SK-N-SH (cell line): ENCODE results near the gene HS3ST3A1. TPM values are rescaled to one million over a fixed set of nuclear protein-coding genes. Genes with fewer than 3 reads are reported as not detected.
A peak's percentile ranks its signal among the peaks of the same experiment; 100 is the strongest.

Experiments
- CTCF ChIA-PET: fragments of 300-600, 350-600 bp; formaldehyde crosslinking; extraction: SDS; loops from one replicate; lab custom pipeline; 2021; lab: Yijun Ruan, JAX
- POLR2A ChIA-PET: fragments of 350-600 bp; sonication (Branson Sonifier 250); formaldehyde crosslinking; extraction: SDS; loops from one replicate; lab custom pipeline; 2020; ENCODE audit warnings: antibody characterized with exemption, inconsistent platforms; lab: Yijun Ruan, JAX
- DNase-seq: peaks from one replicate; pipeline ENCODE4 v3.0.0; 2012
- H2AFZ ChIP-seq: fragments of 200-600 bp; sonication (generic); 2 replicates; pipeline ENCODE4 v1.8.1; 2016; ENCODE audit warnings: antibody characterized with exemption, mild to moderate bottlenecking, low read depth
- H3F3A ChIP-seq: fragments of 200-600 bp; sonication (generic); replicated peaks from 2 replicates; pipeline ENCODE3; 2016; ENCODE audit warnings: antibody characterized with exemption, mild to moderate bottlenecking; ENCODE audit not compliant: insufficient read depth
- H3K27ac ChIP-seq, 2 experiments: fragments of 200-500 bp in 1 of 2; fragments of 200-600 bp in 1 of 2; sonication (Bioruptor generic) in 1 of 2; sonication (generic), shearing (Covaris generic) in 1 of 2; 2 replicates each; pipeline versions ENCODE4 v1.5.1 to v1.6.1; 2014 to 2016; ENCODE audit warnings: low read depth in 2 of 2, inconsistent platforms in 1 of 2, low read length in 1 of 2, mild to moderate bottlenecking in 1 of 2, mixed read lengths in 1 of 2
- H3K27me3 ChIP-seq: fragments of 200-600 bp; sonication (generic), shearing (Covaris generic); 2 replicates; pipeline ENCODE4 v1.6.1; 2016; ENCODE audit warnings: mixed run types; ENCODE audit not compliant: insufficient read depth
- H3K36me3 ChIP-seq, 2 experiments: fragments of 200-500 bp in 1 of 2; fragments of 200-600 bp in 1 of 2; sonication (Bioruptor generic) in 1 of 2; sonication (generic) in 1 of 2; replicated peaks in 1 of 2; 2 replicates each; pipeline versions ENCODE3 to v1.5.1; 2014 to 2016; ENCODE audit warnings: low read length in 1 of 2, mild to moderate bottlenecking in 1 of 2; ENCODE audit not compliant: insufficient read depth in 2 of 2, control insufficient read depth in 1 of 2
- H3K4me1 ChIP-seq, 2 experiments: fragments of 200-500 bp in 1 of 2; fragments of 200-600 bp in 1 of 2; sonication (Bioruptor generic) in 1 of 2; sonication (generic), shearing (Covaris generic) in 1 of 2; 2 replicates each; pipeline versions ENCODE4 v1.5.1 to v1.6.1; 2014 to 2016; ENCODE audit warnings: low read depth in 1 of 2, low read length in 1 of 2, mixed run types in 1 of 2; ENCODE audit not compliant: insufficient read depth in 2 of 2, control insufficient read depth in 1 of 2
- H3K4me2 ChIP-seq: fragments of 200-600 bp; sonication (generic), shearing (Covaris generic); 2 replicates; pipeline ENCODE4 v1.6.1; 2017; ENCODE audit warnings: mixed run types
- H3K4me3 ChIP-seq, 2 experiments: fragments of 200-500 bp in 1 of 2; fragments of 200-600 bp in 1 of 2; sonication (Bioruptor generic) in 1 of 2; sonication (generic), shearing (Covaris generic) in 1 of 2; 2 replicates each; pipeline versions ENCODE4 v1.5.1 to v1.8.1; 2014 to 2016; ENCODE audit warnings: low read depth in 2 of 2, inconsistent platforms in 1 of 2, low read length in 1 of 2, mild to moderate bottlenecking in 1 of 2, mixed read lengths in 1 of 2, moderate library complexity in 1 of 2
- H3K79me2 ChIP-seq: fragments of 200-600 bp; sonication (generic); 2 replicates; pipeline ENCODE4 v1.8.1; 2017; ENCODE audit warnings: mild to moderate bottlenecking; ENCODE audit not compliant: insufficient read depth
- H3K9ac ChIP-seq: fragments of 200-600 bp; sonication (generic); 2 replicates; pipeline ENCODE4 v1.6.1; 2017; ENCODE audit warnings: mixed run types
- H3K9me2 ChIP-seq: fragments of 200-600 bp; sonication (generic); 2 replicates; pipeline ENCODE4 v1.6.1; 2017; ENCODE audit warnings: mixed run types
- H3K9me3 ChIP-seq: fragments of 200-600 bp; sonication (generic); 2 replicates; pipeline ENCODE4 v1.6.1; 2017; ENCODE audit warnings: mixed run types, mild to moderate bottlenecking, moderate library complexity
- H4K20me1 ChIP-seq: fragments of 200-600 bp; sonication (generic); 2 replicates; pipeline ENCODE4 v1.6.1; 2017; ENCODE audit warnings: mild to moderate bottlenecking, mixed run types; ENCODE audit not compliant: insufficient read depth
- CTCF ChIP-seq: fragments of 200-600 bp; sonication (generic); IDR thresholded peaks from 2 replicates; pipeline ENCODE4 v1.6.1; 2017; ENCODE audit warnings: antibody characterized with exemption, mild to moderate bottlenecking, moderate library complexity
- GABPA ChIP-seq: IDR thresholded peaks from 2 replicates; pipeline ENCODE4 v1.4.0; 2012; ENCODE audit warnings: low read depth, mild to moderate bottlenecking
- MAX ChIP-seq: IDR thresholded peaks from 2 replicates; pipeline ENCODE4 v1.4.0; 2012; ENCODE audit warnings: low read depth
- MXI1 ChIP-seq: IDR thresholded peaks from 2 replicates; pipeline ENCODE4 v1.6.1; 2012; ENCODE audit warnings: mild to moderate bottlenecking, low read depth, low read length, improper control_type of control experiment
- NRF1 ChIP-seq: IDR thresholded peaks from 2 replicates; pipeline ENCODE4 v1.6.1; 2012; ENCODE audit warnings: low read depth, mild to moderate bottlenecking, low read length
- POLR2AphosphoS5 ChIP-seq: IDR thresholded peaks from 2 replicates; pipeline ENCODE4 v1.6.1; 2012; ENCODE audit warnings: low read depth, low read length
- RAD21 ChIP-seq: IDR thresholded peaks from 2 replicates; pipeline ENCODE4 v1.6.1; 2012; ENCODE audit warnings: mild to moderate bottlenecking, low read length
- SIN3A ChIP-seq: IDR thresholded peaks from 2 replicates; pipeline ENCODE4 v1.6.1; 2012; ENCODE audit warnings: low read depth, mild to moderate bottlenecking, low read length, moderate library complexity, borderline replicate concordance
- TEAD4 ChIP-seq: IDR thresholded peaks from 2 replicates; pipeline ENCODE4 v1.4.0; 2012; ENCODE audit warnings: mild to moderate bottlenecking, borderline replicate concordance; ENCODE audit not compliant: insufficient read depth
- whole genome bisulfite sequencing: methylation state at CpG from one replicate; pipeline ENCODE4 v1.1.6; 2017; ENCODE audit warnings: low lambda C conversion rate; 5-methylcytosine and 5-hydroxymethylcytosine counted together
- polyA plus RNA-seq, 3 experiments: library from polyadenylated mRNA; depleted of rRNA; stranded (reverse); fragments of >200 nt; gene quantifications; 2 replicates each; pipeline ENCODE4 v1.2.3, GENCODE V29; 2012
- TF ChIP-seq, protein P1 (sequence below): IDR thresholded peaks from 2 replicates; pipeline ENCODE4 v1.6.1; 2012; ENCODE audit warnings: mild to moderate bottlenecking, low read depth, low read length, moderate library complexity
- TF ChIP-seq, protein P2 (sequence below): IDR thresholded peaks from 2 replicates; pipeline ENCODE4 v1.4.0; 2012; ENCODE audit warnings: low read depth, borderline replicate concordance
- TF ChIP-seq, protein P3 (sequence below): fragments of 150-350 bp; IDR thresholded peaks from 2 replicates; pipeline ENCODE4 v1.6.1; 2016; ENCODE audit warnings: mild to moderate bottlenecking, low read depth, low read length

The HS3ST3A1 gene
- polyA plus RNA-seq, 1 of the 3 experiments (the other 2 are of a cell fraction): 22.6 TPM

DNA sequence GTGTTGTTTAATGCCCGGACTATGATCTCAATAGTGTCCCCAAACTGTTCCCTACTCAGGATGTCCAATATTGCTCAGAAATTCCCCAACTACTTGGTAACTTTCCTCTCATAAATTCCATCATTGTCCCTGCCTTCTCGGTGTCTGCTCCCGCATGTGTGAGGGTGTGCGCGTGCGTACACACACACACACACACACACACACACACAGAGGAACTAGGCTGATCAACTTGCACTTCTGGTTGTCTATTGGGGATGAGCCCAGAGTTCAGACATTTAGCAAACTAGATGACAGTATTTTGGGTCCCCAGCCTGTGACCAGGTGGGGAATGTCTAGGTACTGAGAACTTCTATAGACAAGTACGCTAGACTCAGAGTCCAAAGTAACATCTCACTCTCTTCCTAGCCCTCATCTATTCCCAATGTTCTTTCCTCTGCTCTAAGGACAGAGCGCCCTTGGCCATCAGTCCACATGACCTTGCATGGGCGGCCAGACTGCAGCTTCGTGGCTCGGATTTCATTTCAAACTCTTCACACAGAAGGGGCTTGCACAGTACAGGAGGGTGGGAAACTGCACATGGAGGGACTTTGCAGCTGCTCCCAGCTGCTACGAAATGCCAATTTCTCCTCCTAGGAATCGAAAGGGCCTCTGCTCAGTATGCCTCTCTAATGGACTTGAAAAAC, 5.3 kb downstream of the HS3ST3A1 start:
- ChIA-PET POLR2A (no interaction called here), CTCF (interaction anchor here (0.8 to 2.2 kb wide), 16 partner anchors 9 to 706 kb away, joined by 3 to 10 read pairs (median 4); partner anchors contain the start of gene HS3ST3B1)
- Histone ChIP-seq H3K27me3 (no peaks in the 10 kb centered on the region), H3K9ac (no peak overlapping the region), H2AFZ (no peak overlapping the region), H3K79me2 (peaks cover 100% of the 10 kb centered on the region), H3K4me3 (peak overlapping the region in 1 of 2 experiments; percentile 11; a peak in 1 of 4 replicates), H3K4me1 (peaks cover 3 to 4% of the 10 kb centered on the region in 2 experiments; a peak in 2 of 4 replicates), H3K36me3 (peaks cover 0 to 9% of the 10 kb centered on the region in 2 experiments), H4K20me1 (no peaks in the 10 kb centered on the region), H3K4me2 (peak overlapping the region; percentile 96), H3K9me2 (no peaks in the 10 kb centered on the region), H3K9me3 (no peaks in the 10 kb centered on the region), H3F3A (peaks cover 29% of the 10 kb centered on the region), H3K27ac (peak overlapping the region in 1 of 2 experiments; percentile 69; a peak in 1 of 4 replicates)
- 86% methylated on average over 13 of the region's 13 CpGs for WGBS
- DNase-seq: no peak
- TF ChIP-seq, protein P1, sequence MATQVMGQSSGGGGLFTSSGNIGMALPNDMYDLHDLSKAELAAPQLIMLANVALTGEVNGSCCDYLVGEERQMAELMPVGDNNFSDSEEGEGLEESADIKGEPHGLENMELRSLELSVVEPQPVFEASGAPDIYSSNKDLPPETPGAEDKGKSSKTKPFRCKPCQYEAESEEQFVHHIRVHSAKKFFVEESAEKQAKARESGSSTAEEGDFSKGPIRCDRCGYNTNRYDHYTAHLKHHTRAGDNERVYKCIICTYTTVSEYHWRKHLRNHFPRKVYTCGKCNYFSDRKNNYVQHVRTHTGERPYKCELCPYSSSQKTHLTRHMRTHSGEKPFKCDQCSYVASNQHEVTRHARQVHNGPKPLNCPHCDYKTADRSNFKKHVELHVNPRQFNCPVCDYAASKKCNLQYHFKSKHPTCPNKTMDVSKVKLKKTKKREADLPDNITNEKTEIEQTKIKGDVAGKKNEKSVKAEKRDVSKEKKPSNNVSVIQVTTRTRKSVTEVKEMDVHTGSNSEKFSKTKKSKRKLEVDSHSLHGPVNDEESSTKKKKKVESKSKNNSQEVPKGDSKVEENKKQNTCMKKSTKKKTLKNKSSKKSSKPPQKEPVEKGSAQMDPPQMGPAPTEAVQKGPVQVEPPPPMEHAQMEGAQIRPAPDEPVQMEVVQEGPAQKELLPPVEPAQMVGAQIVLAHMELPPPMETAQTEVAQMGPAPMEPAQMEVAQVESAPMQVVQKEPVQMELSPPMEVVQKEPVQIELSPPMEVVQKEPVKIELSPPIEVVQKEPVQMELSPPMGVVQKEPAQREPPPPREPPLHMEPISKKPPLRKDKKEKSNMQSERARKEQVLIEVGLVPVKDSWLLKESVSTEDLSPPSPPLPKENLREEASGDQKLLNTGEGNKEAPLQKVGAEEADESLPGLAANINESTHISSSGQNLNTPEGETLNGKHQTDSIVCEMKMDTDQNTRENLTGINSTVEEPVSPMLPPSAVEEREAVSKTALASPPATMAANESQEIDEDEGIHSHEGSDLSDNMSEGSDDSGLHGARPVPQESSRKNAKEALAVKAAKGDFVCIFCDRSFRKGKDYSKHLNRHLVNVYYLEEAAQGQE: no peak
- no peak for TF ChIP-seq TEAD4
- no peak for TF ChIP-seq SIN3A
- TF ChIP-seq NRF1: no peak
- no peak for TF ChIP-seq GABPA
- no peak for TF ChIP-seq POLR2AphosphoS5
- TF ChIP-seq, protein P2, sequence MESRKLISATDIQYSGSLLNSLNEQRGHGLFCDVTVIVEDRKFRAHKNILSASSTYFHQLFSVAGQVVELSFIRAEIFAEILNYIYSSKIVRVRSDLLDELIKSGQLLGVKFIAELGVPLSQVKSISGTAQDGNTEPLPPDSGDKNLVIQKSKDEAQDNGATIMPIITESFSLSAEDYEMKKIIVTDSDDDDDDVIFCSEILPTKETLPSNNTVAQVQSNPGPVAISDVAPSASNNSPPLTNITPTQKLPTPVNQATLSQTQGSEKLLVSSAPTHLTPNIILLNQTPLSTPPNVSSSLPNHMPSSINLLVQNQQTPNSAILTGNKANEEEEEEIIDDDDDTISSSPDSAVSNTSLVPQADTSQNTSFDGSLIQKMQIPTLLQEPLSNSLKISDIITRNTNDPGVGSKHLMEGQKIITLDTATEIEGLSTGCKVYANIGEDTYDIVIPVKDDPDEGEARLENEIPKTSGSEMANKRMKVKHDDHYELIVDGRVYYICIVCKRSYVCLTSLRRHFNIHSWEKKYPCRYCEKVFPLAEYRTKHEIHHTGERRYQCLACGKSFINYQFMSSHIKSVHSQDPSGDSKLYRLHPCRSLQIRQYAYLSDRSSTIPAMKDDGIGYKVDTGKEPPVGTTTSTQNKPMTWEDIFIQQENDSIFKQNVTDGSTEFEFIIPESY: no peak
- TF ChIP-seq, protein P3, sequence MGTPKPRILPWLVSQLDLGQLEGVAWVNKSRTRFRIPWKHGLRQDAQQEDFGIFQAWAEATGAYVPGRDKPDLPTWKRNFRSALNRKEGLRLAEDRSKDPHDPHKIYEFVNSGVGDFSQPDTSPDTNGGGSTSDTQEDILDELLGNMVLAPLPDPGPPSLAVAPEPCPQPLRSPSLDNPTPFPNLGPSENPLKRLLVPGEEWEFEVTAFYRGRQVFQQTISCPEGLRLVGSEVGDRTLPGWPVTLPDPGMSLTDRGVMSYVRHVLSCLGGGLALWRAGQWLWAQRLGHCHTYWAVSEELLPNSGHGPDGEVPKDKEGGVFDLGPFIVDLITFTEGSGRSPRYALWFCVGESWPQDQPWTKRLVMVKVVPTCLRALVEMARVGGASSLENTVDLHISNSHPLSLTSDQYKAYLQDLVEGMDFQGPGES: no peak
- TF ChIP-seq MXI1: no peak
- no peak for TF ChIP-seq RAD21
- no peak for TF ChIP-seq MAX
- no peak for TF ChIP-seq CTCF
